ENCODE measurements around the gene GNG3.

The GNG3 gene

GRCh38 chr11:62712276-62712812, 4.9 kb downstream of the GNG3 start:
- Histone ChIP-seq H3K36me3 (peaks cover 65% of the 10 kb centered on the region), H3K27ac (peak overlapping the region; percentile 38), H3K9me3 (no peaks in the 10 kb centered on the region), H3K4me1 (ENCODE audit: control insufficient read depth in 1 of 2, insufficient read depth in 1 of 2, low read depth in 1 of 2, low read length in 1 of 2) (peaks cover 20% of the 10 kb centered on the region in 2 experiments), H3K4me3 (ENCODE audit: low read depth in 1 of 2, low read length in 1 of 2) (no peak overlapping the region), H3K27me3 (no peaks in the 10 kb centered on the region)
- TF ChIP-seq CTCF (IDR thresholded peaks at IDR 0.05): no peak

- Histone ChIP-seq H3K36me3 (peaks cover 70% of the 10 kb centered on the region), H3K27ac (peak overlapping the region; percentile 38), H3K4me3 (ENCODE audit: low read depth in 1 of 2, low read length in 1 of 2) (no peak overlapping the region), H3K27me3 (no peaks in the 10 kb centered on the region), H3K9me3 (no peaks in the 10 kb centered on the region), H3K4me1 (ENCODE audit: control insufficient read depth in 1 of 2, insufficient read depth in 1 of 2, low read depth in 1 of 2, low read length in 1 of 2) (peaks cover 19 to 20% of the 10 kb centered on the region in 2 experiments)
- TF ChIP-seq CTCF (IDR thresholded peaks at IDR 0.05): no peak
These were observed 5.4 kb downstream of the GNG3 start for GRCh38 chr11:62712861-62713260.

DNA sequence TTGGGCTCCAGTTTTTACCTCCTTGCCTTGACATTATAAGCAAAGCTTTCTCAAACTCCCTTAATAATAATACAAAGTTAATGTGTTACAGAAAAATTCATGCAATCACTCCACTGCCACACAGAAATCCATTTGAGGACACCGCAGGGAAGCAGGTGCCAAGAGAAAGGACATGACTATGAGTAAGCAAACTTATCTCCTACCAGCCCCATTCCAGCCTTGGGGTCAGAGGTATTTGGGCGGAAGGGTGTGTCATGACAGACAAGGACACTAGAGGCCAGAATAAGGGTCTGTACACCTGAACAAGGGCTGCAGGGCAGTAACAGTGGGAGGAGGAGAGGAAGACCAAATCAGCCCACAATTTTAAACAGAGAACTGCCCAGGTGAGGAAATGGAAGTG, 5.9 kb downstream of the GNG3 start:
- H3K27ac ChIP-seq: peak overlapping the region; percentile 38
- no peaks in the 10 kb centered on the region for H3K27me3 ChIP-seq
- H3K4me1 ChIP-seq (ENCODE audit: control insufficient read depth in 1 of 2, insufficient read depth in 1 of 2, low read depth in 1 of 2, low read length in 1 of 2): peaks cover 16 to 17% of the 10 kb centered on the region in 2 experiments
- no peak for TF ChIP-seq CTCF (IDR thresholded peaks at IDR 0.05)
- no peaks in the 10 kb centered on the region for H3K9me3 ChIP-seq
- H3K36me3 ChIP-seq: peaks cover 75% of the 10 kb centered on the region
- H3K4me3 ChIP-seq (ENCODE audit: low read depth in 1 of 2, low read length in 1 of 2): no peak overlapping the region

- Histone ChIP-seq H3K27me3 (no peaks in the 10 kb centered on the region), H3K4me3 (ENCODE audit: low read depth in 1 of 2, low read length in 1 of 2) (no peak overlapping the region), H3K27ac (no peak overlapping the region), H3K4me1 (ENCODE audit: control insufficient read depth in 1 of 2, insufficient read depth in 1 of 2, low read depth in 1 of 2, low read length in 1 of 2) (no peaks in the 10 kb centered on the region), H3K9me3 (no peaks in the 10 kb centered on the region), H3K36me3 (peaks cover 96% of the 10 kb centered on the region)
- TF ChIP-seq CTCF (IDR thresholded peaks at IDR 0.05): no peak
These were observed 8.0 kb downstream of the GNG3 start for GRCh38 chr11:62715150-62716130.

DNA sequence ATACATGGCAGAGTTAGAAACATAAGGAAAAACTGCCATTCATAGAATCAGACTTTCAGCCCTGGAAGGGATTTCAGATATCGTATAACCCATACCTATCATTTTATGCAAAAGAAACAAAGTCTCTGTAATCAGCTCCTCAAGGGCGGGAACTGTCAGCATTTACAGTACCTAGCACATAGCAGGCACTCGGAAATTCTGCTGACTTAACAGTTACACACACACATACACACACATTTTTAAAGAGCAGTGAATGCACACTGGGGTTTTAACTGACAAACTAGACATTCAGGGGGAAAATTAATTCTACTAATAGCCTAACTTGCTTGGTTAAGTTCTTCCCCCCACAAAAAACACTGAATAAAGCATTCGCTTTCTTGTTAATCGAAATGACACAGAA, 8.7 kb downstream of the GNG3 start:
- Histone ChIP-seq H3K27me3 (no peaks in the 10 kb centered on the region), H3K36me3 (peaks cover 96% of the 10 kb centered on the region)

More for the DNA sequence above, 8.7 kb downstream of the GNG3 start:
- no peaks in the 10 kb centered on the region for H3K4me1 ChIP-seq (ENCODE audit: control insufficient read depth in 1 of 2, insufficient read depth in 1 of 2, low read depth in 1 of 2, low read length in 1 of 2)
- H3K4me3 ChIP-seq (ENCODE audit: low read depth in 1 of 2, low read length in 1 of 2): no peak overlapping the region
- no peaks in the 10 kb centered on the region for H3K9me3 ChIP-seq
- TF ChIP-seq CTCF (IDR thresholded peaks at IDR 0.05): no peak
- no peak overlapping the region for H3K27ac ChIP-seq
